Activated T-cell treated with anti-CD3 and anti-CD28 coated beads, Interleukin-2, amount 50 U/mL, for 24 hours (primary cell): ENCODE measurements around the gene MYOC.
"Not testable (repeated sequence)": the region's sequence is repeated elsewhere in the genome, so short reads cannot be mapped to it uniquely, and the experiment has no call there.

Source experiments
- DNase-seq: peaks from one replicate; pipeline ENCODE4 v3.0.0-alpha.2; 2020
- H3K27ac Mint-ChIP-seq: 2 replicates; pipeline ENCODE4 v1.8.0; 2020; ENCODE audit warnings: mild to moderate bottlenecking, mixed read lengths
- H3K27me3 Mint-ChIP-seq: 2 replicates; pipeline ENCODE4 v1.8.0; 2020; ENCODE audit warnings: mixed read lengths
- H3K36me3 Mint-ChIP-seq: 2 replicates; pipeline ENCODE4 v1.8.0; 2020; ENCODE audit warnings: low read depth, mixed read lengths
- H3K4me1 Mint-ChIP-seq: 2 replicates; pipeline ENCODE4 v1.8.0; 2020; ENCODE audit warnings: low read depth, mixed read lengths
- H3K4me3 Mint-ChIP-seq: 2 replicates; pipeline ENCODE4 v1.8.0; 2020; ENCODE audit warnings: mild to moderate bottlenecking, moderate library complexity, mixed read lengths
- H3K9me3 Mint-ChIP-seq: 2 replicates; pipeline ENCODE4 v1.8.0; 2020; ENCODE audit warnings: mixed read lengths

The MYOC gene

DNA sequence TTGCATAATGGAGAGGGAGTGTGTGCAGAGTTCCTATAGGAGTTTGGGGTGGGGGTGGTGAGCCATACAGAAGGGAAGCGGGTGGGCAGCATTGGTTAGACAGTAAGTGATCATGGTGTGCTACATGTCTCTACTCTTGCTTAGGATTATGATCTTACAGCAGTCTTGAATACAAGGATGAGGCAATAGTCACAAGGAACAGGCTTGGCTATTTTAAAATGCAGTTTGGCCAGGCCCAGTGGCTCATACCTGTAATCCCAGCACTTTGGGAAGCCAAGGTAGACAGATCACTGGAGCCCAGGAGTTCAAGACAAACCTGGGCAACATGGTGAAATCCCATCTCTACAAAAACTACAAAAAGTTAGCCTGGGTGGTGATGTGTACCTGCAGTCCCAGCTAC, 12.3 kb downstream of the MYOC start:
- H3K27ac Mint-ChIP-seq: no peak overlapping the region
- H3K4me1 Mint-ChIP-seq: peaks cover 6% of the 10 kb centered on the region
- H3K27me3 Mint-ChIP-seq: peaks cover 2% of the 10 kb centered on the region

DNA sequence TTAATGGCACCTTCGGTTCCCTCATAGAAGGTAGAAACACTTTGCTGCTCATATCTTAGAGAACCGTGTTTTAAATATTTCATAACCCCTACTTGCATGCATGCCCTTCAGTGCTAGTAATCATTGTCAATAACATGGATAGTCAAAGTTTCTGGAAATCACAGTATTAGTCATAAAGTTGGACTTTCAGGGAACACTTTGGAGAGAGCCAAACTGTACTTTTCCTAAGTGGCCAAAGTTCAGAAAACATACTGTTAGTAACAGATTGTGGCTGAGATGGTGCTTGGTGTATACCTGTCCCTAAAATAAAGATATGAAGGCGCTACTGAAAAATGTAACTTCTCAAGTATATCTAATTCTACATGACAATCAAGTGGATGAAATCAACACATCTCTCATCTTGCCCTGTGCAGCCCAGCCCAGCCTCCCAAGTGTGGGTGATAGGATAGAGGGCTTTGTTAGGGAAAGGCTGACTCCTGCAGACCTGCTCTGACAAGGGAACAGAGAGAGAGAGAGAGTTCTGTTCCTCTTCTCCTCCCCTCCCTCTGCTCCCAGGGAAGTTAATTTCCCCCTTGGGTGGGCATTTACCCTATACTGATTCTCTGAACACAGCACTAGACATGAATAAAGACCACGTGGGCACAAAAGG, 14.4 kb downstream of the MYOC start:
- H3K36me3 Mint-ChIP-seq: no peaks in the 10 kb centered on the region
- peaks cover 2% of the 10 kb centered on the region for H3K27me3 Mint-ChIP-seq
- H3K9me3 Mint-ChIP-seq: no peaks in the 10 kb centered on the region
- no peak overlapping the region for H3K4me3 Mint-ChIP-seq
- H3K27ac Mint-ChIP-seq: no peak overlapping the region
- H3K4me1 Mint-ChIP-seq: no peaks in the 10 kb centered on the region
- no peak for DNase-seq

More for the DNA sequence above, 12.3 kb downstream of the MYOC start:
- Mint-ChIP-seq H3K4me3 (no peak overlapping the region), H3K9me3 (no peaks in the 10 kb centered on the region), H3K36me3 (no peaks in the 10 kb centered on the region)
- DNase-seq: no peak

DNA sequence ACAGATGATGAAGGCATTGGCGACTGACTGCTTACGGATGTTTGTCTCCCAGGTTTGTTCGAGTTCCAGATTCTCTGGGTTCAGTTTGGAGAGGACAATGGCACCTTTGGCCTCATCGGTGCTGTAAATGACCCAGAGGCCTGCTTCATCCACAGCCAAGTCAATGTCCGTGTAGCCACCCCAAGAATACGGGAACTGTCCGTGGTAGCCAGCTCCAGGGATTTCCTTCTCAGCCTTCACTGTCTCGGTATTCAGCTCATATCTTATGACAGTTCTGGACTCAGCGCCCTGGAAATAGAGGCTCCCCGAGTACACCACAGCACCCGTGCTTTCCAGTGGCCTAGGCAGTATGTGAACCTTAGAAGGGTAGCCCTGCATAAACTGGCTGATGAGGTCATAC, 16.3 kb downstream of the MYOC start:
- H3K9me3 Mint-ChIP-seq: no peaks in the 10 kb centered on the region
- H3K27ac Mint-ChIP-seq: no peak overlapping the region
- no peaks in the 10 kb centered on the region for H3K4me1 Mint-ChIP-seq
- no peaks in the 10 kb centered on the region for H3K36me3 Mint-ChIP-seq
- DNase-seq: no peak
- no peak overlapping the region for H3K4me3 Mint-ChIP-seq
- peaks cover 5% of the 10 kb centered on the region for H3K27me3 Mint-ChIP-seq

DNA sequence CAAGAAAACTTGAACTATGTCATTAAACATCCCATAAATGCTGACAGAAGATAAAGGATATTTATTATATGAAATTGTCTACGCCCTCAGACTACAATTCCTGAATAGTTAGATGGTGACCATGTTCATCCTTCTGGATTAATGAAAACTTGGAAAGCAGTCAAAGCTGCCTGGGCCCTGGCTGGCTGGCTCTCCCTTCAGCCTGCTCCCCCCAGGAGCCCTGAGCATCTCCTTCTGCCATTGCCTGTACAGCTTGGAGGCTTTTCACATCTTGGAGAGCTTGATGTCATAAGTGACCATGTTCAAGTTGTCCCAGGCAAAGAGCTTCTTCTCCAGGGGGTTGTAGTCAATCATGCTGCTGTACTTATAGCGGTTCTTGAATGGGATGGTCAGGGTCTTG, 16.8 kb downstream of the MYOC start:
- DNase-seq: no peak
- H3K4me1 Mint-ChIP-seq: no peaks in the 10 kb centered on the region
- H3K4me3 Mint-ChIP-seq: no peak overlapping the region
- no peaks in the 10 kb centered on the region for H3K9me3 Mint-ChIP-seq
- H3K27ac Mint-ChIP-seq: no peak overlapping the region
- H3K27me3 Mint-ChIP-seq: peaks cover 5% of the 10 kb centered on the region
- H3K36me3 Mint-ChIP-seq: no peaks in the 10 kb centered on the region

DNA sequence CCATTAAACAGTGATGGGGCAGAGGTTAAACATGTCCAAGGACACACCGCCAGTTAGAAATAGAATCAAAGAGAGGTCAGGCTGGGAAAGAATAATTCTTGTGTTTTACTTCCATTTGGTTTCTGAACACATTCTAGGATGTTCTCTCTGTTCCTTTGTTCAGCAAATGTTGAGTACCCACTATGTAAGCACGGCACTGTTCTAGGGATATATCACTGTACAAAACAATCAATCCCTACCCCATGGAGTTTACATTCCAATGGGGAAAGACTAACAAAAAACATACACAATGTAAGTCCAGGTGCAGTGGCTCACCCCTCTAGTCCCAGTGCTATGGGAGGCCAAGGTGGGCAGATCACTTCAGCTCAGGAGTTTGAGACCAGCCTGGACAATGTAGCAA, 24.3 kb downstream of the MYOC start:
- Mint-ChIP-seq H3K36me3 (no peaks in the 10 kb centered on the region), H3K27me3 (peaks cover 20% of the 10 kb centered on the region), H3K27ac (no peak overlapping the region), H3K4me1 (no peaks in the 10 kb centered on the region), H3K9me3 (no peaks in the 10 kb centered on the region), H3K4me3 (no peak overlapping the region)
- DNase-seq: no peak

DNA sequence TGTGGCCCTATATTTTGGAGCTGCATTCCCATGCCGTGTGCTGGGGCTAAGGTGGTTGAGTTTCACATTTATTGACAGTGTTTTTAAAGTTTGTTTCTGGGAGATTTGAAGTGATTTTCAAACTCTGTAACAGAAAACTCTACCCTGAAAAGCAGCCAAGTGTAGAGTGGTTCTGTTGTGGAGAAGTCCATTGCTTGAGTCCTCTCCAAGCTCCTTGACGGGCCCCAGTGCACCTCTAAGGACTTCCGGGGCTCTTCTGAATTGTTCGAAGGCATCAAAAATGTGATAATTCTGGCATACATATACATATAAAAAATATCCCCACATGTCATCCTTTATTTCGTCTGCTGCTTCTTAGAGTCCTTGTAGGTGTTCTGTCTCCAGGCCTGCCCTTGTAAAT, 25.5 kb downstream of the MYOC start:
- H3K9me3 Mint-ChIP-seq: no peaks in the 10 kb centered on the region
- H3K27me3 Mint-ChIP-seq: peaks cover 20% of the 10 kb centered on the region
- DNase-seq: no peak
- H3K36me3 Mint-ChIP-seq: no peaks in the 10 kb centered on the region
- H3K4me1 Mint-ChIP-seq: no peaks in the 10 kb centered on the region
- no peak overlapping the region for H3K4me3 Mint-ChIP-seq
- no peak overlapping the region for H3K27ac Mint-ChIP-seq

DNA sequence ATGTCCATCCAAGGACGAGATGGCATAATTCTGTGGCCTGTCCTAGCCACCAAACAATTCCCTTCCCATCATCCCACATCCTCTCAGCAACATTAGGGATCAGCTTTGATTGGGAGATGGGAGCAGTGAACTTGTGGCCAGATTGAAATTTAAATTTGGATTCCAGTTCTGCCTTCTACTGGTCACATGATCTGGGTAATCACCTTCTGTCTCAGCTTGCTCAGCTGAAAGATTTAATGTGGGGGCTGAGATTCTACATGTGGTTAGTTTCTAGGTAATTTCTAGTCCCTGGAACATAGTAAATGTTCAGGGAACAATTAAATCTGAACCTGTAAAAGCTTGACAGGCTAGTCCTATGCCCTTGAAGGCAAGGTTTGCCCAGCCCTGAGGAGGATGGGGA, 27.3 kb downstream of the MYOC start:
- no peak for DNase-seq
- H3K27ac Mint-ChIP-seq: no peak overlapping the region
- H3K9me3 Mint-ChIP-seq: no peaks in the 10 kb centered on the region
- no peak overlapping the region for H3K4me3 Mint-ChIP-seq
- H3K27me3 Mint-ChIP-seq: peaks cover 14% of the 10 kb centered on the region
- H3K36me3 Mint-ChIP-seq: no peaks in the 10 kb centered on the region
- no peaks in the 10 kb centered on the region for H3K4me1 Mint-ChIP-seq

DNA sequence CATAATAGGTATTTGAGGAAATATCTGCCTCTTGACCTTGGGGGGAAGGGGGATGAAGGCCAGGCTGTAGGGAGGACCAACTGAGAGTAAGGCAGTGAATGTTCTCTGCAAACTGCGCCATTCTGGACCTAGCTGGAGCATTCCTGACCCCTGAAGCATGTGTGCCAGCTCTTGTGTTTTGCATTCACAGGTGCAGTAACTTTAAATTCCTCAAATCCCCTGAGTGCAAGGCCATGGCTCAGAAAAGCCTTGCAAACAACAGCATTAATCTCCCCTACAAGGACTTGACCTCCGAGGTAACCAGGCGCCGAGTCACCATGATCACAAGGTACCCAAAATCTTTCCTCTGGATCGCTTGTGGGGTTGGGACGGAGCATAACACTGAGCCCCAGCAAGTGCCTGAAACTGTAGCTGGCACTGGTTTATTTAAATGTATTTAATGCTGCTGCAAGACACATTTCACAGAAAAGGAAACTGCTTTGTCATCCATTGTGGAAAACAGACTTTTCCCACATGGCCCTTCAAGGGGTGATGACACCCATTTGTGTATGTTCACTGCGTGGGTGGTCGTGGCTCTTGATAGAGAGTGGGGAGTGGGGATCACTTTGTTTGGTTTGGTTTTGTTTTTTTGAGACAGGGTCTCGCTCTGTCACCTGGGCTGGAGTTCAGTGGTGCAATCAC, 28.7 kb downstream of the MYOC start:
- H3K27me3 Mint-ChIP-seq: peaks cover 3% of the 10 kb centered on the region
- no peak for DNase-seq
- no peak overlapping the region for H3K27ac Mint-ChIP-seq
- H3K9me3 Mint-ChIP-seq: no peaks in the 10 kb centered on the region
- H3K4me3 Mint-ChIP-seq: no peak overlapping the region
- no peaks in the 10 kb centered on the region for H3K36me3 Mint-ChIP-seq
- H3K4me1 Mint-ChIP-seq: no peaks in the 10 kb centered on the region

DNA sequence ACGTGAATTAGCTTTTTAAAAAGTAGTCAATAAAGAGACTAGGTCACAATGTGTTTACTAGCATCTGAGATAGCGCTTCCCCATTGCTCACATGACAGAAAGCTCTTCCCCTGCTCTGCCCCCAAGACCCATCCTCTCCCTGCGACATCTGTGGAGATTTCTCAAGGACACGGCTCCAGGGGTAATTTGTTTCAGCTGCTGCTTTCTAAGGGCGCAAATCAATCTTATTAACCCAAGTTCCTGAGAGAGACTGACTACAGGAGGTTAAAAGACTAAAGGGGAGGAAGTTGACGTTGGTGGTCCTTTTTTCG, 30.4 kb downstream of the MYOC start, which contains the start of gene MYOCOS:
MYOCOS (plus strand) TSS at position 92 of the 311 bp plus-strand sequence. CDS start 1,641 bp downstream, outside the sequence.
- peaks cover 3% of the 10 kb centered on the region for H3K27me3 Mint-ChIP-seq
- H3K27ac Mint-ChIP-seq: no peak within 1 kb of the TSS
- no peaks in the 10 kb centered on the region for H3K4me1 Mint-ChIP-seq
- H3K4me3 Mint-ChIP-seq: no peak within 1 kb of the TSS
- no peaks in the 10 kb centered on the region for H3K9me3 Mint-ChIP-seq
- DNase-seq: no peak
- H3K36me3 Mint-ChIP-seq: no peaks in the 10 kb centered on the region

DNA sequence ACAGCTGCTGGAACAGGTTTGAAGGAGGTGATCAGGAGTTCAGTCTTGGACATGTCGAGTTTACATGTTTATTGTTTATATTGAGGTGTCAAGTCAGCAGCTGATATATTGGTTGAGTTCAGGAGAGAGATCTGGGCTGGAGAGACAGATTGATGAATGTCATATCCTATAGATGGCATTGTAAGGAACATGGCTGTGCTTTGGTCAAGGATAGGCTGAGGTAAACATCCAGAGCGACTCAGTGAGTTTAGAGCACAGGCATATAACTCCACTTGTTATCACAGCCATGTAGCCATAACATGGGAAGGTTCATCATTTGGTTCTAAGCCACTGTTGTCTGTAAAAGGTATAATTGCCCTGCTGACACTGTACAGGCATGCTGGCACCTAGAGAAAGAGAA, 35.9 kb downstream of the MYOC start:
- no peaks in the 10 kb centered on the region for H3K9me3 Mint-ChIP-seq
- no peaks in the 10 kb centered on the region for H3K36me3 Mint-ChIP-seq
- no peak for DNase-seq
- no peaks in the 10 kb centered on the region for H3K27me3 Mint-ChIP-seq
- no peak overlapping the region for H3K4me3 Mint-ChIP-seq
- H3K27ac Mint-ChIP-seq: no peak overlapping the region
- no peaks in the 10 kb centered on the region for H3K4me1 Mint-ChIP-seq

DNA sequence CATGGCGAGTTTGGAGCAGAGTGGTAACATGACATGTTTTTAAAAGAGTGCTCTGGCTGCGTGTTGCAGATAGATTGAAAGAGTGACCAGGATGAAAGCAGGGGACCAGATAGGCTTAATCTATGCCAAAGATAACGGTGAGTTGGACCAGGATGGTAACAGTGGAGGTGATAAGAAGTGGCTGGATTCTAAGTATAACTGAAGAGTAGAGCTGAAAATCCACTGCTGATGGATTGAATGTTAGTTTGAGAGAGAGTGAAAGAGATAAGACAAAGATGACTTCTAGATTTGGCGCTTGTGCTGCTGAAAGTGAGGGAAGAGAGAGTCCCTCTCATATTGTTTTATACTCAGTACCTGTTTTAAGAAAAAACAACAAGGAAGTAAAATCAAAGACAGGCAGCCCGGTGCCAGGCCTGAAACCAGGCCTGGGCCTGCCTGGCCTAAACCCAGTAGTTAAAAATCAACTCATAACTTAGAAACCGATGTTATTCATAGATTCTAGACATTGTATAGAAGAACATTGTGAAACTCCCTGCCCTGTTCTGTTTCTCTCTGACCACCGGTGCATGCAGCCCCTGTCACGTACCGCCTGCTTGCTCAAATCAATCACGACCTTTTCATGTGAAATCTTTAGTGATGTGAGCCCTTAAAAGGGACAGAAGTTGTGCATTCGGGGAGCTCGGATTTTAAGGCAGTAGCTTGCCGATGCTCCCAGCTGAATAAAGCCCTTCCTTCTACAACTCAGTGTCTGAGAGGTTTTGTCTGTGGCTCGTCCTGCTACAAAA, 37.2 kb downstream of the MYOC start:
- H3K4me3 Mint-ChIP-seq, H3K27ac Mint-ChIP-seq, H3K4me1 Mint-ChIP-seq, H3K36me3 Mint-ChIP-seq, H3K27me3 Mint-ChIP-seq, H3K9me3 Mint-ChIP-seq, DNase-seq: not testable (repeated sequence)

DNA sequence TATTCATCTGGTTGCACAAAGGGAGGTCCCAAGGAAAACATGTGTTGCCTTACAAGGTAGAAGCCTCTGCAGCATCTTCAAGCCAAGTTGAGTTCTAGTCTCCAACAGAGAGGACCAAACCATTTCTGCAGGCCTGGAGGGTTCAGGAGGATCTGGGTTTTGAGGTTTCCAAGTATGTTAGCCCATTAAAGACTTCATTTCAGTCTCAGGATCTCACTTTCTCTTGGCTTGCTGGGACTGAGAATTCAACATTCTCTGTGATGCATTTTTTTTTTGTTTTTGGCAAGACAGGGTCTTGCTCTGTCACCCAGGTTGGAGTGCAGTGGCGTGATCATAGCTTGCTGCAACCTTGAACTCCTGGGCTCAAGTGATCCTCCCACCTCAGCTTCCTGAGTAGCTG, 39.2 kb downstream of the MYOC start:
- Mint-ChIP-seq H3K4me1 (no peaks in the 10 kb centered on the region), H3K4me3 (no peak overlapping the region), H3K27ac (no peak overlapping the region), H3K27me3 (no peaks in the 10 kb centered on the region), H3K9me3 (no peaks in the 10 kb centered on the region), H3K36me3 (no peaks in the 10 kb centered on the region)
- DNase-seq: no peak

DNA sequence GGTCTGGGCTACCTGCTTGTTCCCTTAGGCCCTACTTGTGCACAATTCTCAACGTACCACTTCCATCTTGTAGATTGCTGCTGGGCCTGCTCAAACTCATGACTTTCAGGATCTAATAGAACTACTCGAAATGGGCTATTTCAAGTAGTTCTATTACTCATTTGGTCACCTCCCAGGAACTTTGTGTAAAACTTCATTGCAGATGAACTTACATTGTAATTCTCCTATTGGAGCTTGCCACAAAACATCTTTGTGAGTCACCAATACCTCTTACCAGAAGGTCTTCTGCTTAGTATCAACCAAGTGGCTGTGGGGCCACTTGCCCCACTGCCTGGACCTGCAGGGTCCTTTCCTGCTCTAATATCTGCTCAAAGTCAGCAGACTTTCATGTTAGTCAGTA, 41.2 kb downstream of the MYOC start:
- peaks cover 4% of the 10 kb centered on the region for H3K9me3 Mint-ChIP-seq
- no peaks in the 10 kb centered on the region for H3K27me3 Mint-ChIP-seq
- DNase-seq: no peak
- no peaks in the 10 kb centered on the region for H3K36me3 Mint-ChIP-seq
- no peak overlapping the region for H3K4me3 Mint-ChIP-seq
- H3K4me1 Mint-ChIP-seq: no peaks in the 10 kb centered on the region
- H3K27ac Mint-ChIP-seq: no peak overlapping the region

DNA sequence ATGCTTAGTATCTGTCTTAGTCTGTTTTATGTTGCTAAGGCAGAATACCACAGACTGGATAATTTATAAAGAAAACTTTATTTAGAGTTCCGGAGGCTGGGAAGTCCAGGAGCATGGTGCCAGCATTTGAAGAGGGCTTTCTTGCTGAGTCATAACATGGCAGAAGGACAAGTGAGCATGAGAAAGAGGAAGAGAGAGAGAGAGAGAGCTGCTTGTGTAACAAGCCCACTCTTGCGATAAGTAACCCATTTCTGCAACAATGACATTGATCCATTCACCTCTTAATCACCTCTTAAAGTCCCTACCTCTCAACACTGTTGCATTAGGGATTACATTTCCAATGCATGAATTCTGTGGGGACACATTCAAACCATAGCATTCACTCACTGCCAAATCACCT, 42.1 kb downstream of the MYOC start:
- Mint-ChIP-seq H3K9me3 (peaks cover 4% of the 10 kb centered on the region), H3K4me3 (no peak overlapping the region), H3K27ac (no peak overlapping the region), H3K36me3 (no peaks in the 10 kb centered on the region), H3K4me1 (no peaks in the 10 kb centered on the region), H3K27me3 (no peaks in the 10 kb centered on the region)
- DNase-seq: no peak

DNA sequence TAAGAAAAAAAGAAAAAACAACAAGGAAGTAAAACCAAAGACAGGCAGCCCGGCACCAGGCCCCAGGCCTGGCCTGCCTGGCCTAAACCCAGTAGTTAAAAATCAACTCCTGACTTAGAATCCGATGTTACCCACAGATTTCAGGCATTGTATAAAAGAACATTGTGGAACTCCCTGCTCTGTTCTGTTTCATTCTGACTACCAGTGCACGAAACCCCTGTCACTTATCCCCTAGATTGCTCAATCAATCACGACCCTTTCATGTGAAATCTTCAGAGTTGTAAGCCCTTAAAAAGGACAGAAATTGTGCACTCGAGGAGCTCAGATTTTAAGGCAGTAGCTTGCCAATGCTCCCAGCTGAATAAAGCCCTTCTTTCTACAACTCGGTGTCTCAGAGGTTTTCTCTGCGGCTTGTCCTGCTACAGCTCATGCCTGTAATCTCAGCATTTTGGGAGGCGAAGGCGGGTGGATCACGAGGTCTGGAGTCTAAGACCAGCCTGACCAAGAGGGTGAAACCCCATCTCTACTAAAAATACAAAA, 46.0 kb downstream of the MYOC start:
- DNase-seq: no peak
- Mint-ChIP-seq H3K9me3 (peaks cover 4% of the 10 kb centered on the region), H3K27ac (no peak overlapping the region), H3K36me3 (no peaks in the 10 kb centered on the region), H3K27me3 (no peaks in the 10 kb centered on the region), H3K4me3 (no peak overlapping the region), H3K4me1 (no peaks in the 10 kb centered on the region)
